IPS DF 19.7 (cell line): ENCODE data around the gene CENPP.
"Not testable (repeated sequence)": the region's sequence is repeated elsewhere in the genome, so short reads cannot be mapped to it uniquely, and the experiment has no call there.

Experiments
- DNase-seq: peaks from one replicate; pipeline ENCODE4 v3.0.0-alpha.2; 2013; ENCODE audit warnings: low read depth, low spot score

The CENPP gene

DNA sequence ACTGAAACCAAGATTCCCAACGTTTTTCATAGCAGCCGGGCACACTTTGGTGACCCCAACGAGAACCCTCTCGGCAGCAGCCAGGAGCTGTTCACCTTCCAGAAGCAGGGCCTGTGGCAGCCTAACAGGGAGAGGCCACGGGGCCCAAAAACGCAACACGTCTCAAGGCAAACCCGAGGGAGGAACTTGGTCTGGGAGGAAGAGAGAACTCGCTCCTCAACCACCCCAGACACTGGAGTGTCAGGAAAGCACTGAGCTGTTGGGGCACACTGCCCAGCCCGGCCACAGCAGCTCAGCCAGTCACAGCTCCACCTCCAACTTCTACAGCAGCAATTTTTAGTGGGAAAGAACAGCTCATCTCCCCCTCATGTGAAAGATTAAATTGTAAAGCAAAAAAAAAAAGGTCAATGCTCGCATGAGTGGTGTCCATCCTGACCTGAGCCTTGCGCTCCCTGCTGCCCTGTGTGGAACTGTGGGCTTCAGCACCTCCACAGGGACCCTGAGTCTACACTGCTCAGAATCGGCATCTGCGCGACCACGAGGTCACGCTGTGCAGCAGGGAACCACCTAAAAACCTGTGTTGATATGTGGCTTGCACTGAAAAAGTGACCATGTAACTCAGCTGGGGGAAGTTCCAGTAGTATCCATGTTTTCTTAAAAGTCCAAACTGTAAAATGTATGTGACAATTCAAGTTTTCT lies 289.2 kb downstream of the CENPP start:
- no peak for DNase-seq

DNA sequence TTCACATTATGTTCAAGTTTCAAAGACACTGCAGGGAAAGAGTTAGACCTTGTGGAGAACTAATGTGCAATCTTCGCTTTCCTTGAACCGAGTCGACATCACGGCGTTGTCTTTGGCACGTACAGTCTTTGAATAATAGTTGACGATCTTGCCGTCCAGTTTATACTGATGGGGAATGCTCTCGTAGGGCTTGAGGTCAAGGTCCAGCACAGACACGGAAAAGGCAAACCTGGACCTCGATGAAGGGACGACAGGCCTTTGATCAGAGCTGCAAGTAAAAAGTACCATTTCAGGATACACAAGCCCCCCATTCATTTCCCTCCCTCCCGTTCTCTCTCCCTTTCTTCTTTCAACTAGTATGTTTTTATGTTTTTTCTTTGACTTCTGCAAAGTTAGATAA lies 290.0 kb downstream of the CENPP start:
- no peak for DNase-seq

DNA sequence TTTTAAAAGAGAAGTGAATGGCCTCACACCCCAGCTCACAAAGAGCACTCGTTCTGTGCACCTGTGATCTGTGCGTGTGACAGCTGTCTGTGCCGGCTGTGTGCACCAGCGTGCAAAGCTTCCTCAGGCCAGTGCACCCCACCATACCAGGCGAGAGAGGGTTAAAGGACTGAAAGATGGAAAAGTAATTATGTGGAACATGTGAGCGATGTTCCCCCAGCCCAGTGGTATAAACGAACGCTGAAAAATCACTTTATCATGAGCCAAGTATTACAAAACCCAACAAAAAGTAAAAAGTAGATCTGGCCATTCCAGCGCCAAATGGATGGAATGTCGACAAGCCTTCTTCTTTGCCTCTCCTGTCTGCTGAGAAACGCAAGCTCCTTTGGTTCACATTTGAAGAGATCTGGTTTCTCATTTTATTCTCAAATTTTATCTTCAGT lies 290.5 kb downstream of the CENPP start:
- no peak for DNase-seq

DNA sequence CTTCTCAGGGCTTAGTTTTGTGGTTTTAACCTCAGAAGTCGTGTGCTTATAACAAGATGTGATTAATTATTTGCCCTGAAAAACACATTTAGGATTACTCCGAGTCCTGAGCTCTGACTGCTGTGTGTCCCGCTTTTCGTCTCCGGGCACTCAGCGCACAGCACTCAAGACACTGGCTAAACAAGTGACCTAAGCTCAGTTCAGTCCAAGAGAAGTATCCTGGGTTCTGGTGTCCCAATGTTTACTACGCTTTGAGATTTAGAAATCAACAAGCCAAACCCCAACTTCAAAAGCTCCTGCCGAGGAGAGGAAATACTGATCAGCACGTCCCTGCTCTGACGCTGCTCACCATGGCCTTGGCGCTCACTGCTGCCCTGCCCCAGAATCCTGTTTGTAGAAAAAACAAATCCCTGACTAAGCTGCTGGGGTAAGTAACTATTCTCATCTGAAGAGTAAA lies 290.9 kb downstream of the CENPP start:
- no peak for DNase-seq

DNA sequence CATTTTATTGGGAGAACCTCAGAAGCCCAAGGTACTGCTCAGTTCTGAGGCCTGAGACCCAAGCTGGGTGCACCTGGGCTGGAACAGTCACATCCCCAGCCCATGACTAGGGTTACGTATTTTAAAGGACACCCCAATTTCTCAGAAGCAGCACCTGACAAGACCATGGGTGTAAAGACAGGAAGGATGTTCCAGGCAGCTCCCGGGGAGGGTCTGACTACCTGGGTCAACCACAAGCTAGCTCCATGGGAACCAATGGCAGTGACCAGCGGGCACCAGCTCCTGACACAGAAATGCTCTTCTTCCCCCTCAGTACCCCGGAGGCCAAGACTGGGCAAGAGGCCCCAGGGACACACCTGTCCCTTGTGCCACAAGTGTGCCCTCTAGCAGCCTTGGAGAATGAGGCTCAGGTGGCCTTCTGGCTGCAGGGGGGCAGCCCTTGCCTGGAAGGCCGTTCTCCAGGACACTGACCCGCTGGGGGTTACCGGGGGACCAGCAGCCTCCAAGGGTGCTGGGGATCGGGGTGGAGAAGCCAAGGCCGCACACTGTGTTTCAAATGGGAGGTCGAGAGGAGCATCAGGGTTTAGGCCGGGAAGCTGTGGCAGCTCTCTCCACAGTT lies 291.6 kb downstream of the CENPP start:
- no peak for DNase-seq

DNA sequence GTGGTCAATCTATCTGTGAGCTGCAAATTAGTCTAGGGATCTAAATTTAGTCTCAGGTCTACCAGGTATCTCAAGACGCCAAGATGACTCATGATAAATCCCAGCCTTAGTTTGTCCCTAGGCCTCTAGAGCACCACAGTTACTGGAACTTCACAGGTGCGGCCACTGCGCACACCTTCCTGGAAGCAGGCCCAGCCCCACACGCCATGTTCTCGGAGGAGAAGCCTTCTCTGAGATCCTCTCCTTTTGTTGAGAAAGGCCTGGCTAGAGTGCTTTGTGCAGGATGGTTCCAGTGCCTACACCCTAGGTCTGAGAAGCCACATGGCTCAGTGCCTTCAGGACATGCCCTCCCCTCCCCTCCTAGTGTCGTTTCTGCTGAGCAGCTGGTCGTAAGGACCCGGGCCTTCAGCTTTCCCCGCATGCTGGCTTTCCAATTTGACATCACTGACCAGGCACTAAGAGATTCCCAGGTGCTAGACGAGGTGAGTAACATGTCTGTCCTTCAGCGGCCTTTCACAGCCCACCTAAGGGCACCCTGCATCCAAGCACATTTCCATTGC lies 292.3 kb downstream of the CENPP start:
- no peak for DNase-seq

DNA sequence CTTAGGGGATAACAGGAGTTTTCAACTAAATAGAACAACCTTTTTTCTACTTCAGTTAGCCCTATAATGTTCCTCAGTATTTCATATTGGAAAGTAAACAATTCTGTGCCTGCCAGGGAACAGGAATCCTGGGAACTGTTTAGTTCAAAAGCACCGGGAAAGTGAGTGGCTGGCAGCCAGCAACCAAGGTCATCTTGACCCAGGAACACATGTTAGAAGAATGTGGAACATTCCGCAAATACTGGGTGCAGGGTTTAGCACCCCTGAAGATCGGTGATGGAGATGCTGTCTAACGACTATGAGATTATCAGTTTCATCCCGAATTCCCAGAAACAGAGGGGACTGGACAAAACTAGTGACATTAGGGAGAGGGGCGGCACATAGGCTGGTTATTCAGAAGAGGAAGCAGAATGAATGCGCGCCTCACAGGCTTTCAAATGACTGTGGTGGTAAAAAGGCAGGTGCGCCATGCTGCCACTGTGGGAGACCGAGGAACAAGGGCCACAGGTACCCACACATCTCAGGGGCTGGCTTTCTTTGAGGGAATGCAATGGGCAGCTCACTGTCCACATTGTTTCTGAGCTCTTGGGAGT lies 293.0 kb downstream of the CENPP start:
- DNase-seq, result no peak

DNA sequence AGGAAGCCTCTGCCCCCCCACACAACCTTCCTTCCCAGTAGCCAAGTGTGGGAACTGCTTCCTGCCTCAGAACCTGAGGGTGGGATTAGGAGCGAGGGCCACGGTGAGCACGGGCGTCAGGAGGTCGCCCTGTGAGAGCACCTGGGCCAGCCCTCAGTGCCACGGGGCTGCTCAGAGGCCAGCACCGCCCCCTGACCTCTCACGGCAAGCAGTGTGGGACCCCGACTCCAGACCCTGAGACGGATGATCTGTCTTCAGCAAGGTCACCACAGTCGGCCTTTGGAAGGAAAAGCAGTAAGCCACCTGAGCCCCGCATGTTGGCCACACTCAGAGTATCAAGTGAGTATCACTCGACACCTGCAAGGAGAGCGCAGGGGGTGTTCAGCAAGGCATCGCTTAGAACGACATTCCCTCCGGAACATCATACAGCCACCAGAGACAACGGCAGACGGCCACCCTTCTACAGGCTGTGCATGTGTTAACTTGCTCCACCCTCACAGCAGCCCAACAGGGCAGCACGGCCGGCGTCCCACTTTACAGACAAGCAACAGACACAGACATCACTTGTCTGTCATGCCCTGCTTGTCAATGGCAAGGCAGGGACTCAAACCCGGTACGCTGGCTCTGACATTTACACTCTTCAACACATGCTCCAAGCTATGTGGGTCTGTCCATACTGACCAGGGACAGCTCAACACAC lies 294.0 kb downstream of the CENPP start:
- no peak for DNase-seq

DNA sequence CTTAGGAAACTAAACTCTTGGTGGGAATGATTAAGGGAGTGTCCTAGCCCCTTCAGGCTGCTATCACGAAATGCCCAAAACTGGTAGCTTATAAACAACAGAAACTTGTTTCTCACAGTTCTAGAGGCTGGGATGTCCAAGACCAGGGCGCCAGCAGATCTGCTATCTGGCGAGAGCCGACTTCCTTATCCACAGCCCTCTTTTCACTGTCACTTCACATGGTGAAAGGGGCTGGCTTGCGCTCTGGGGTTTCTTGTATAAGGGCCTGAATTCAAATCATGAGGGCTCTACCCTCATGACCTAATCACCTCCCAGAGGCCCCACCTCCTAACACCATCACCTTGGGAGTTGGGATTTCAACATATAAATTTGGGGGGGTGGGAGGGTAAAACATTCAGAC lies 295.1 kb downstream of the CENPP start:
- DNase-seq, result no peak

DNA sequence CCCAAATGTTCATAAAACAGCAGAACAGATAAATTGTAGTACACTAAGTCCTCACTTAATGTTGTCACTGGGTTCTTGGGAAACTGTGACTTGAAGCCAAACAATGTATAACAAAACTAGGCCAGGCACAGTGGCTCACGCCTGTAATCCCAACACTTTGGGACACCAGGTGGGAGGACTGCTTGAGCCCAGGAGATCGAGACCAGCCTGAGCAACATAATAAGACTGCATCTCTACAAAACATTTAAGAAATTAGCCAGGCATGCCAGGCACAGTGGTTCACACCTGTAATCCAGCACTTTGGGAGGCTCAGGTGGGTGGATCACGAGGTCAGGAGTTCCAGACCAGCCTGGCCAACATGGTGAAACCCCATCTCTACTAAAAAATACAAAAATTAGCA lies 298.2 kb downstream of the CENPP start:
- not testable (repeated sequence) for DNase-seq

DNA sequence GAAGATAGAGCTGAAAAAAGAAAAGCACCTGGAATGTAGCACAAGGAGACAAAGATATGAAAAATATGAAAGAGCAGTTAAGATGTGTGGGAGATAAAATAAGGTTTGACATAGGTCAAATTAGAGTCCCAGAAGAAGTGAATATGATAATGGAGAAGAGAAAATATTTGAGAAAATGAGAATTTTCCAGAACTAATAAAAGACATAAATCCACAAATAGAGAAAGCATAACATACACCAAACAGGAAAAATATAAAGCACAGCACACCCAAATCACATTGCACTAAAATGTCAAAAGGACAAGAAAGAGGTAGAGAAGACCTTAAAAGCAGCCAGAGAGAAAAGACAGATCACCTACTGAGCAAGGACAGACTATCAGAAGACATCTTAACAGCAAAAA lies 300.7 kb downstream of the CENPP start:
- DNase-seq, result no peak

DNA sequence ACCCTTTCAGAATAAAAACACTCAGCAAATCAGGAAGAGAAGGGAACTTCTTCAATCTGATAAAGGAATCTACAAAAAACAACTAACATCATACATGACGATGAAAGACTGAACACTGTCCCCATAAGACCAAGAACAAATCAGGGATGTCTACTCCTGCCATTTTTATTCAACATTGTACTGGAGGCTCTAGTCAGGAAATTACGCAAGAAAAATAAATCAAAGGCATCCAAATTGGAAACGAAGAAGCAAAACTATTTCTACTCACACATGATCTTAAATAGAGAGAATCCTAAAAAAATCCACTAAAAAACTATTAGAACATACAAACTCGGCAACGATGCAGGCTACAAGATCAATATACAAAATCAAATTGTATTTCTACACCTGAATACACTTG lies 301.9 kb downstream of the CENPP start:
- DNase-seq, result no peak

DNA sequence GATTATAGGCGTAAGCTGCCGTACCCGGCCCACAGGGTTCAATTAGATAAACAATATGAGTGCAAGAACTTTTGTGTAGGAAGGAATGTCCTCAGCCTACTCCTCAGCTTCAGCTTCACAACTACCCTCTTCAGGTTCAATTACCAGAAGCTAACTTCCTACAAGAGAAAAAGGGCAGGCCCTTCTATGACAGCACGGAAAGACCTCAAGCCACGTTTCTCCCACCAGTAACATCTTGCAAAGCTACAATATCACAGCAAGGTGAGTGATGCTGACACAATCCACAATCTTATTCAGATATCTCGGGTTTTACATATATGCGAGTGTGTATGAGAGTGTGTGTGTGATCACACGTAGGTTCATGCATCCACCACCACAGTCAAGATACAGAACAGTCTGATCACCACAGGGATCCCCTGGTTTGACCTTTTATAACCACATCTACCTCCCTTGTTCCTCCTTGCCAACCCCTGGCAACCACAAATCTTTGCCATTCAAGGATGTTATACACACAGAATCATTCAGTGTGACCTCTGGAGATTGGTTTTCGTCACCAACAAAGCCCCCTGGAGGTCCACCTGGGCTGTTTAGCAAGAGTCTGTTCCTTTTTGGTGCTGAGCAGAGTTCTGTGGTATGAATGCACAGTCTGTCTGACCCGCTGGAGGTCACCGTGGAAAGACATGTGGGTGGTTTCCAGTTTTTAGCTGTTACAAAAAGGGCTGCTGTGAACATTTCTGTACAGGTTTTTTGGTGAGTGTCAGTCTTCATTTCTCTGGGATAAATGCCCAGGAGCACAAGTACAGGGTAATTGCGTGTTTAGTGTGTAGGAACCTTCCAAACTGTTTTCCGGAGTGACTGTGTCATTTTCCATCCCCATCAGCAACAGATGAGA lies 305.9 kb downstream of the CENPP start:
- DNase-seq, result no peak

DNA sequence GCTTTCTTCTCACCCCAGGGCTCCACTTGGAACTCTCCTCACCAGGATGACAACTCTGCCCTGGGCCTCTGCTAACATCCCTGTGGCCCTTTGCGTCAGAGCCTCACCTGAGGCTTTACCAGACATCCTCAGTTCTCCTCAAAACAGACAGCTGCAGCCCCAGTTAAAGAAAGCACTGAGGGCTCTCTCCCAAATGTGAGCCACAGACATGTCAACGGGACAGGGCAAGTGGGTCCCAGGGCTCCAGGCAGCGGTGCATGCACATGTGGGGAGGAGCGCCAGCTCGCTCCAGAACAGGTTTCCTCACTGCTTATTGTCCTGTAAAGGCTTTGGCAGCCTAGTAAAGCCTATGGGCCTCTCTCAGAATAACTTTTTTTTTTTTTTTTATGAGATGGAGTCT lies 306.9 kb downstream of the CENPP start:
- DNase-seq, result no peak

DNA sequence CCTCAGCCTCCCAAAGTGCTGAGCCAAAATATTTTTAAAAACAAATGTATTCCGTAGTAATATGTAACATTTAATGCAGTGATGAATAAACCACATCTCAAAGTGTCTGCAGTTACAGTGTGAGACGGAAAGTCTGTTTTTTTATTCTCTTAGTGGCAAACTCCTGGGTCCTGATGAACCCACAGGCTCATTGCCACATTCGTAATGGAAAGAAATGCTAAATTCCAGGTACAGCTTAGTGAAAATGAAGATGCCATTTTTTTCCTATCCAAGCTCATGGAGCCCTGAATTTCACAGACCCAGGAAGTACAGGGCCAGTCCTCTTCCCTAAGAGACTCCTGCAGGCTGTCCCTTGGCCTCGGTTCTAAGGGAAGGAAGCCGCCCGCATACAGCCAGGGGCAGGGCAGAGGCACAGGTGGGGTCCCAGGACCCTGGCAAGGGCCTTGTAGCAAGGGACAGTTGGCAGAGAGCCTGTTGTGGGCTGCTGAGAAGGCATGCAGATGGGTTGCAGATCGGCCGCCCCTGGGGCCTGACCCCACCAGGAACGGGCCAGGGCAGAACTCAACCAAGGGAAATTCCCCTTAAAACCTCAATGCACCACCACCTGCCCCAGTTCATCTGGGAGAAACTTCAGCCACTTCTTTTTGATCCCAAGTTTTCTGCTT lies 308.0 kb downstream of the CENPP start:
- no peak for DNase-seq

DNA sequence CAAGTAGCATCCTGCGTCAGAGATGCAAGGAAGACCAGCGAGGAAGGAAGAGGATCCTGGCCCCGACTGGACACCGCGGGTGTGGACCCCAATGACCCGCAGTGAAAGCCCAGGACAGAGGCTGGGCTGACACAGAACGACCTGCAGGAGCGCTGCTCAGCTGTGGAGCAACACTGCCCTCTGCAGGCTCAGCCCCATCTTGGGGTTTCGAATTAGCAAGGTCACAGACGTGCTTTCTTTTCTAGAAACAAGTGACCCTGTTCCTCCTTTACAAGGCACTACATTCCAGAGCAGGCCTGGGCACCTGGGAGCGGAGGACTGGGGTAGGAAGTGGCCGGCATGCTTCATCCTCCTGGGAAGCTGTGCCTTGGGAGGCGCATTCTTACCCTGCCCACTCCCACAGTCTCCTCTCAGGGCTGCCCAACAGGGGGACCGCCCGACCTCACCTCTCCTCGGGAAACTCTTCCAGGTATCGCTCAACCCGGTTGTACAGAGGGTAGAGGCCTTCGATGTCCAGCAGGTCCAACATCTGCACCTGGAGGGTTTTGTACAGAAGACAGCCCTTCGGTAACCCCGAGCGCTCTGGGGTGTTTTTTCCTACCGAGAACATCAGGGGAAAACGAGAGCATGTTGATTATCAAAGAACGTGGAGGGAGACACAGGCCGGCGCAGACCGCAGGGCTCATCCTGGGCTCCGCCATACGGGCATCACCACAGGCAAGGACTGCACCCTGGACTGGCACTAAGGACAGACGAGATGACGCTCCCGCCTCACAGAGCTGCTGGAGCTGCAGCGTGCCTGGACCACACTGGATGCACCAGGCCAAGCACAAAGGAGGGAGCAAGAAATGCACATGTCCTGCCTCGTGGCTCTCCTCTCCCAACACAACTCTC lies 309.2 kb downstream of the CENPP start:
- peak; percentile 61 for DNase-seq

DNA sequence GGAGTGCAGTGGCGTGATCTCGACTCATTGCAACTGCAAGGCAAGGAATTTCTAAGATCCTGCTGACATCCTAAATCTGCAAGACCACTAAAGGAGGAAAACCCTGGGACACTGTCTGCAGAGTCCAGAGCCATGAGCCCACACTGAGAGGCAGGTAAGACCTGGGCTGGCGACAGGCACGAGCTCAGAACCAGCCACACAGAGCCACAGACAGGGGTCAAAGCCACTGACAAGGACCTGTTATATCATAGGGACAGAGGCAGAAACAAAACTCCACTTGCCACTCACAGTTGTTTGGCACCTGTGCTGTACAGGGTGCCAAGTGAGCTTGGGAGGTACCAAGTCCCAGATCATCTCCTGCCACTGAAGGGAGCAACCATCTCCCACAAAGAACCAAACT lies 310.0 kb downstream of the CENPP start:
- DNase-seq, result no peak

DNA sequence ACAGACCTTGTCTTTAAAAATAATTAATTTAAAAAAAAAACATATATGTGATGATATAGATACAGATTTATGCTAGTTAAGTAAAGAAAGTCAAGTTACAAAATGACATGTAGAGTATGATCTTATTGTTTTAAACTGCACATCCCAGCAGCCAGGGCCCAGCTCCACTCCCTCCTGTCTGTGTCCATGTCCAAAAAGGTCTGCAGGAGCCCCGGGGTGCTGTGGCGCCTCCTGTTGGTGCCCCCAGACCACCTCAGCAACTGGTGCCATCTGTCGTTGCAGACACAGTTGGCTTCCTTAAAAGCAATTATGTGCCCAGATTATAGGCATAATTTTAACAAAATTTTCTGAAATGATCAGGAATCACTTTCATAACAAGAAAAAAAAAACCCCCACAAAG lies 310.9 kb downstream of the CENPP start:
- no peak for DNase-seq

DNA sequence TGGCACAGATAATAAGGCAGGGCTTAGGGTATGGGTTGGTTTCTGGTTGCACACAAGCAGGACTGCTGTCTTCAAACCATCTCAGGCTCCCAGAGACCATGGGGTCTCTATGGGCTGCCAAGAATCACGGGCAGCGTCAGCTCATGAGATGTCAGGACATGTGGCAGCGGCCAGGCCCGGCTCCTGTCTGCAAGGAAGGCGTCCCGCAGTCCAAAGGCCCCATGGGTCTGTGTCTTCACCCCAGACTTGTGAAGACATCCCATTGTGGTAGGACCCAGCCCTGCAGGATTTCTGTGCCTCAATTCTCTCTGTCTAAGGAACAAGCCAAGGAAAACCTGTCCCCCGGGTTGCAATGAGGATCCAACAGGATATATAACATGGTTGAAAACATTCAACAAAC lies 311.6 kb downstream of the CENPP start:
- no peak for DNase-seq
